HG02840 (cell line): ENCODE measurements around the gene KBTBD12.

Experiments used
- ATAC-seq: cut with Tn5 transposase; IDR thresholded peaks from one replicate; pipeline ENCODE4 v1.9.1; 2021; ENCODE audit warnings: mild to moderate bottlenecking, moderate library complexity, moderate number of reproducible peaks; ENCODE audit not compliant: unreplicated experiment, low FRiP score

The KBTBD12 gene

DNA sequence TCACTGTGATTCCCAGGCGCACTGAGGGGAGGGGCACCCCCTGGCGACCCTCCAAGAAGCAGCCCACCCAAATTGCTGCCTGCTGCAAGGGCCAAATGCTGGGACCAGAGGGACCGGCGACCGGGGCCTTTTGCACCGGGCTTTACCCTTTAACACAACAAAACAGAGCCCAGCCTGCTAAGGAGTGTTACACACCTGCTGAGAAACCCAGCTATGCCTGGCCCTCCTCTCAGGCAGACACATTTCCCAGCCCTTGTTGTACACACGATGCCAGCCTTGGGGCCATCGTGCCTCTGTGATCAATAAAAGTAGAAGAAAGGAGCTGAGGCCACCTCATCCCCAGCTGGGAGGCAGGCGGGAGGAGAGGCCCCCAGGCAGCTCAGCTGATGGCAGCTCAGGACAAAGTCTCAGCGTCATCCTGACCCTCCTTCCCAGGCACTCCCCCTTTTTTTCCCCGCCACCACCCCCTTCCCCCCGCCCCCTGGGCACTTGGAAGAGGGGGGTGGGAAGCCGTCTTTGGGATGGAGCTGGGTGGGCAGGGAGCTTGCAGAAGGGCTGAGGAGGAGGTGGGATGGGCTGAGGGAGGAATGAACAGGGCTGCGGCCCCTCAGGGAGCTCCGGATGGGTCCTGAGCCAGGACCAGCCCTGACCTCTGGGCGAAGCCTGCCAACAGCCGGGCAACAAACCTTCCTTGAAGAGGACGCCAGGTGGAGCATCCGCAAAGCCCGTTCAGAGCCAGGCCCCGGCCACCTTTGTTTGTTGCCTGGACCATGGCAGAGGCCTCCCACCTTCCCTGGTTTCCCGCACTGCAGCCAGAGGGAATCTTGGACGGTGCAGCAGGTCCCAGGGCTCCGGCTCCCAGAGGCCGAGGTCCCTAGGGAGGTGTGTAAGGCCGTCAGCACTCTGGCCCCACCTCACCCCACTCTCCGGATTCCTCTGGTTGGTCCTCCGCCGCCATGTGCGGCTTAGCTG, 91.3 kb downstream of the KBTBD12 start:
- no peak for ATAC-seq

DNA sequence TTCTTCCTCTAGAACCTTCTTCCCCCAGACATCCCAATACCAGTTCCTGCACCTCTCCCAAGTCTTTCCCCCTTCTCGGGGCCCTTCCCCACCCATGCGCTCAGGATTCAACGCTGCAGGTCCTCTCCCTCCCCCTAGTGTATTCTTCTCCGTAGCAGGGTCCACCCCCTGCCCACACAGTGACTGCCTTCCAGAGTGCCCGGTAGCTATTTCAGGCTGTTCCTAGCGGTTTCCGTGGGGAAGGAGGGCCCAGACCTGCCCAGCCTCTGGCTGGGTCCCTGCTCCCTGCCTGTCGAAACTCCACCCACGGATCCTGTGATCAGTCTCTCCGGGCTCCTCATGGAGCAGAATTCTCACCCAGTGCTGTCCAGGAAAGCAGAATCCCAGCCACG, 92.0 kb downstream of the KBTBD12 start:
- ATAC-seq: no peak

DNA sequence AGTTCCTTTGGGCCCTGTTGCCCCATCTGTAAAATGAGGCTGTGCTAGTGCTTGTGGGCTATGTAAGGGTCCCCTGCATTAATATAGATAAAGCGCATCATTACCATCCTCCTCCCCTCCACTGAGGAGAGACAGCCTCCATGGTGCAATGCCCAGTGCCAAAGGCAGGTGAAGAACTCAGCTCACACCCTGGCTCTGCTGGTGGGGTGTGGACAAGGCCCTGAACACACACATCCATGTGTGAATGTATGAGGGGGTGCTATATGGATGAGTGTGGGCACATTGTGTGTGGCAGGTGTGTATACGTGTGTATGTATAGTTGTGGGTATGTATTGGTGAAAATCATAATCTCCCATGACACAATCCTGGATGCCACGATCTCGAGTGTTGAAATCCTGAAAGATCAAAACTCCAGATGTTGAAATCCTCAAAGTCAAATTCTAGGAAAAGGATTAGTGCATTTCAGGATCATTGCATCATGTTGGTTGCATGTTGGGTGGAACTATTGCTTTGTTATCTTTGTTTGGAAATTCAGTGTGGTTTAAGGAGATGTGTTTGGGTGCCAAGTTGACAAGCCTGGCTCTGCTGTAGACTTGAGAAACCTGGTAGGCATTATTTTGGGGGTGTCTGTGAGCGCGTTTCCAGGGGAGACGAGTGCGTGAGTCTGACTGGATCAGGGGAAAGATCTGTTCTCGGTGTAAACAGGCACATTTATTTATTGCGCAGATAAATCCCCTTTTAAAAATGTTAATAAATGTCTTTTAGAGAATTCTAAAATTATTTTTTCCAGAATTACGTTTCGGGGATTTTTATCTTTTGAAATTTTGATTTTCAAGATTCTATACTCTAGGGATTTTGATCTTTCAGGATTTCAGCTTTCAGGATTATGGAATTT, 95.2 kb downstream of the KBTBD12 start:
- ATAC-seq: no peak

DNA sequence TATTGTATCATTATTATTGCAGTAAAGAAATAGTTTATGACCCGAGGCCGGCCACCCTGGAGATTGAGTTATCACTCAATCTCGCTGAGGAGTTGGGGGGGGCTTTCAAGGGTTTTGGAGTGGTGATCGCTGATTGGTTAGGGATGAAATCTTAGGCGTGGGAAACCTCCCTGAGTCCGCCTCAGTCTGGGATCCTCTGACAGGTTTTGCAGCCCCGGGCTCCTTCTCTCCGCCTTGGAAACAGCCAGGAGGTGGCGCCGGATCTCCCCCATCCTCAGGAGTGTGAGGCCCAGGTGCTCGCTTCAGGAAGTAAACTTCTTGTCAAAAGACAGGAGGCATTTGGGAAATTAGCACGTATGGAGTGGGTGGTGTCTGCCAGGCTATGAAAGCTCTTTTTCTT, 96.1 kb downstream of the KBTBD12 start:
- ATAC-seq: no peak

DNA sequence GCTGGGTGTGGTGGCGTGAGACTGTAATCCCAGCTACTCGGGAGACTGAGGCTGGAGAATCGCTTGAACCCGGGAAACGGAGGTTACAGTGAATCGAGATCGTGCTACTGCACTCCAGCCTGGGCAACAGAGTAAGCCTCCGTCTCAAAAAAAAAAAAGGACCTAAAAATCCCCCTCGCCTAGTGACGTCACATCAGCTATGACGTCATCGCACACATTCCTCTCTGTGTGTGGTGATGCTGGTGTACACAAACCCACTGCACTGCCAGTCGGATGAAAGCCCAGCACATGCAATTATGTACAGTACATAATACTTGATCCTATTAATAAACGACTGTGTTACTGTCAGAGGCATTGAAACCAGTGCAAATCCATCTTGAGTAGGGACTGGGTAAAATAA, 97.0 kb downstream of the KBTBD12 start:
- ATAC-seq: no peak

DNA sequence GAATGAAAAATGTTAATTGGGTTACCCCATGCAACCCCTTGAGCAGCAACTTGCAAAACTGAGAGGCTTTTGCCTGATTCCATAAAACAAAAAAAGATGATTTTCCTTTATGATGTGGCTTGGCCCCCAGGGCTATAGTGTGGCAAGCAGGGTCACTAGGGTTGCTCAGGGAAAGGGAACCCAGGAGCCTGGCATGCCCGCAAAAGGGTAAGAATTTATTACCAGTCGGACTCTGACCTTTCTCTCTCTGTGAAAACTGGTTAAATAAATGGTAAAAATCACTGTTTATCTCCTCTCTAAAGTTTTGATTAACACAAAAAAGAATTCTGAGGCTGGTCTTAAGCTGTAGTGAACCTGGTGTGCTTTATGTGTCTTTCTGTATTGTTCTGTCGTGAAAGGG, 99.5 kb downstream of the KBTBD12 start:
- ATAC-seq: no peak

DNA sequence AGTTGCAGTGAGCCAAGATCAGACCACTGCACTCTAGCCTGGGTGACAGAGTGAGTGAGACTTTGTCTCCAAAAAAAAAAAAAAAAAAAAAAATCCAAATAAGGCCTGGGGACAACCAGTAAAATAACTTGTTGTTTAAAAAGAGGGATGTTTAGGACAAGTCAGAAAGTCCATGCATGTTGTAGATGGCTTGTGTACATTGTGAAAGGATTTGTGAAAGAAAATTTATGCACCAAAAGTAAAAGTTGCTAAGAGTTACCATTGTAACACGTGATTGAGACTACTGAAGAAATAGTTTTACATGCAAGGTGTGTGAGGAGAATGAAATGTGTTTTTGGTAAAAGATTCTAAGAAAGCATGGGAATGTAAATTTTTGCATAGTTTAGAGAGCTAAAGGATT, 101.5 kb downstream of the KBTBD12 start:
- no peak for ATAC-seq

DNA sequence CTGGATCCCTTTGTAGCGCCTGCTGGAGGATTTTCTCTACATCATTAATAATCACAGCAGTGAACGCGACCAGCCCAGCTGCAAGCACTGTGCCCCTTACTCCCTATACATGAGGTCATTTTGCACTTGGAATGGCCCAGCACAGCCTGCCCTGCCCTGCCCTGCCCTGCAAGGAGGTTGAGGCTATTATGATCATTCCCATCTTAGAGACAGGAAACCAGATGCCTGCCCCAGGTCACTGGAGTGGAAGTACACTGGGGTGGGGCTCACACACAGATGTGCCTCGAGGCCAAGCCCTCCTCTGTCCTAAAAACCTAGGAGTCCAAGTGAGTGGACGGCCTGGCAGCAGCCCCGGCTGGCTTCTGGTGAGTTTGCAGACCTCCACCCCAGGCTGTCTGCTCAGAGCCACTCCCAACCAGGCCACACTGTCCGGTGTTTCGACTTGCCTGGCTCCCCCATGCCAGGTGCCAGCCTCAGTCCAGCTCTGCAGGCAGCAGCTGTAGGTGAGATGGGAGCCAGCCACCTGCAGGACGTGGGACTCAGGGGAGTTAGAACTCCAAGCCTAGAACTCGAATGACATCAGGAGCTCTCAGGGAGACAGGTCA, 106.8 kb downstream of the KBTBD12 start:
- ATAC-seq: no peak

DNA sequence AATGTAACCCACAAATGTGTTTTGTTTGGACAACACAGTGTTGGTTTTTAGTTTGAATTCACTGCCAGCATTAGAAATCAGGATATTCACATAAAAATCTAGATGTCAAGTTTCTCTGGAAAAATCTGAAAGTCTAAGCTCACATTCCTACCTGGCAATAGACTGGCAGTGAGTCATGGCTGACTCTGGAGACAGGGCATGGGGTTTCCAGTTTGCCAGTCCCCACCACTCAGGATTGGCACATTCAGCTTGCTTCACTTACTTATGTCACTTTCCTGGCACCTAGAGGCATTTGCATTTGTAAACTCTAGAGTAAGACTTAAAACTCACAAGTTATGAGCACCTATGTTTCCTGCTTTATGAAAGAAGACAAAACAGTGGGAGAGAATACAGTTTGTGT, 118.1 kb downstream of the KBTBD12 start:
- no peak for ATAC-seq

DNA sequence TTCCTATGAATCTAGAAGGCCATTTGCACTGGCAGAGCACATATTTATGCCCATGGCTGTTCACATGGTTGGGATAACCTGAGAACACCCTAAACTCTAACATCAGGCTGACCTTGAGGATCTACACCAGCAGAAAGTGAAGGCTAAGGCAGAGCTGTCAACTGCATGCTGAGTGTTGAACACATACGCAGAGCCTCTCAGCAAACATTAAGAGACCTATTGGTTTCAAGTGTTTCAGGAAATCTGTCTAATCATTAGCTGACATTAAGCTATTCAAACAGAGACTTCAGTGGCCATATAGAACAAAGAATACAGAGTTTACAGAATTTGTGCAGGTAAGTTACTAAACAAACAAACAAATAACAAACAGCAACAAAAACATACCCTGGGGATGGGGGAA, 121.1 kb downstream of the KBTBD12 start:
- no peak for ATAC-seq
